ENCODE data around the gene EMX1. TPM values are rescaled to one million over a fixed set of nuclear protein-coding genes. Genes with fewer than 3 reads are reported as not detected.
A peak's percentile ranks its signal among the peaks of the same experiment; 100 is the strongest.

The EMX1 gene
- total and polyA plus RNA-seq, 2 of the 13 experiments (the other 11 are each of a cell fraction or from before 2014, with no cell fraction given), result 0.62 to 4.9 TPM

DNA sequence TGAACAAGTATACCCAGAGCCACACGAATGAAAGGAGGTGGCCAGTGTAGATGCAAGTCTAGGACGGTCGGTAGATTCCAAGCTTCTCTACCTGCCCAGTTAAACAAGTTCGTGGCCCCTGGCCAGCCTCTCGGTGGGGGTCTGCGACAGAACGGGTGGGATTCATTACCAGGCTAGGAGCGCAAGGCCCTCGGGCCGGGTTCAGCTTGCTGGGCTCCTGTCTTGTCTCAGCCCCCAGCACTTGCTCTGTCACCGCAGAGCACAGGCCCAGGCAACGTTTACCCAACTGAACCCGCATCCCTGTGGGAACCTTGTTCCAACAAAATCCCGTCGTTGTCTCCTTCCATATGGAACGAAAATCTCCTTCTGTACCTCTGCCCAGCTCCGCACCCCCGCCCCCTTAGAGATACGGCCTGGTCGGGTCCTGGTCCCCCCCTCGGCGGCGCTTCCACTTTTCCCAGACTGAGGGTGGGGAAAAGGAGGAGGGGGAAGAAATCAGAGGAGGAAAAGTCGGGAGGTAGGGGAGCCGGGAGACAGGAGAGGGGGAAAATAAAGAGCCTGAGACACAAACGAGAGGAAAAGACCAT, 1.9 kb upstream of the EMX1 start (continued):
- TF ChIP-seq ELF4 (CRISPR knock-in tag; IDR thresholded peaks at IDR 0.05; ENCODE audit: borderline replicate concordance), result no peak
- TF ChIP-seq, protein P1, sequence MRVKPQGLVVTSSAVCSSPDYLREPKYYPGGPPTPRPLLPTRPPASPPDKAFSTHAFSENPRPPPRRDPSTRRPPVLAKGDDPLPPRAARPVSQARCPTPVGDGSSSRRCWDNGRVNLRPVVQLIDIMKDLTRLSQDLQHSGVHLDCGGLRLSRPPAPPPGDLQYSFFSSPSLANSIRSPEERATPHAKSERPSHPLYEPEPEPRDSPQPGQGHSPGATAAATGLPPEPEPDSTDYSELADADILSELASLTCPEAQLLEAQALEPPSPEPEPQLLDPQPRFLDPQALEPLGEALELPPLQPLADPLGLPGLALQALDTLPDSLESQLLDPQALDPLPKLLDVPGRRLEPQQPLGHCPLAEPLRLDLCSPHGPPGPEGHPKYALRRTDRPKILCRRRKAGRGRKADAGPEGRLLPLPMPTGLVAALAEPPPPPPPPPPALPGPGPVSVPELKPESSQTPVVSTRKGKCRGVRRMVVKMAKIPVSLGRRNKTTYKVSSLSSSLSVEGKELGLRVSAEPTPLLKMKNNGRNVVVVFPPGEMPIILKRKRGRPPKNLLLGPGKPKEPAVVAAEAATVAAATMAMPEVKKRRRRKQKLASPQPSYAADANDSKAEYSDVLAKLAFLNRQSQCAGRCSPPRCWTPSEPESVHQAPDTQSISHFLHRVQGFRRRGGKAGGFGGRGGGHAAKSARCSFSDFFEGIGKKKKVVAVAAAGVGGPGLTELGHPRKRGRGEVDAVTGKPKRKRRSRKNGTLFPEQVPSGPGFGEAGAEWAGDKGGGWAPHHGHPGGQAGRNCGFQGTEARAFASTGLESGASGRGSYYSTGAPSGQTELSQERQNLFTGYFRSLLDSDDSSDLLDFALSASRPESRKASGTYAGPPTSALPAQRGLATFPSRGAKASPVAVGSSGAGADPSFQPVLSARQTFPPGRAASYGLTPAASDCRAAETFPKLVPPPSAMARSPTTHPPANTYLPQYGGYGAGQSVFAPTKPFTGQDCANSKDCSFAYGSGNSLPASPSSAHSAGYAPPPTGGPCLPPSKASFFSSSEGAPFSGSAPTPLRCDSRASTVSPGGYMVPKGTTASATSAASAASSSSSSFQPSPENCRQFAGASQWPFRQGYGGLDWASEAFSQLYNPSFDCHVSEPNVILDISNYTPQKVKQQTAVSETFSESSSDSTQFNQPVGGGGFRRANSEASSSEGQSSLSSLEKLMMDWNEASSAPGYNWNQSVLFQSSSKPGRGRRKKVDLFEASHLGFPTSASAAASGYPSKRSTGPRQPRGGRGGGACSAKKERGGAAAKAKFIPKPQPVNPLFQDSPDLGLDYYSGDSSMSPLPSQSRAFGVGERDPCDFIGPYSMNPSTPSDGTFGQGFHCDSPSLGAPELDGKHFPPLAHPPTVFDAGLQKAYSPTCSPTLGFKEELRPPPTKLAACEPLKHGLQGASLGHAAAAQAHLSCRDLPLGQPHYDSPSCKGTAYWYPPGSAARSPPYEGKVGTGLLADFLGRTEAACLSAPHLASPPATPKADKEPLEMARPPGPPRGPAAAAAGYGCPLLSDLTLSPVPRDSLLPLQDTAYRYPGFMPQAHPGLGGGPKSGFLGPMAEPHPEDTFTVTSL (CRISPR knock-in tag; IDR thresholded peaks at IDR 0.05; ENCODE audit: borderline replicate concordance), result 0 out of 2 replicates have a peak, but pooled peaks have one; percentile 1
- no peak for TF ChIP-seq SNAI1 (CRISPR knock-in tag; IDR thresholded peaks at IDR 0.05; ENCODE audit: borderline replicate concordance)
- no peak for TF ChIP-seq SMAD9 (CRISPR knock-in tag; IDR thresholded peaks at IDR 0.05)
- TF ChIP-seq TEAD3 (CRISPR knock-in tag; optimal IDR thresholded peaks at IDR 0.05; ENCODE audit: borderline replicate concordance), result no peak
- TF ChIP-seq, protein P2, sequence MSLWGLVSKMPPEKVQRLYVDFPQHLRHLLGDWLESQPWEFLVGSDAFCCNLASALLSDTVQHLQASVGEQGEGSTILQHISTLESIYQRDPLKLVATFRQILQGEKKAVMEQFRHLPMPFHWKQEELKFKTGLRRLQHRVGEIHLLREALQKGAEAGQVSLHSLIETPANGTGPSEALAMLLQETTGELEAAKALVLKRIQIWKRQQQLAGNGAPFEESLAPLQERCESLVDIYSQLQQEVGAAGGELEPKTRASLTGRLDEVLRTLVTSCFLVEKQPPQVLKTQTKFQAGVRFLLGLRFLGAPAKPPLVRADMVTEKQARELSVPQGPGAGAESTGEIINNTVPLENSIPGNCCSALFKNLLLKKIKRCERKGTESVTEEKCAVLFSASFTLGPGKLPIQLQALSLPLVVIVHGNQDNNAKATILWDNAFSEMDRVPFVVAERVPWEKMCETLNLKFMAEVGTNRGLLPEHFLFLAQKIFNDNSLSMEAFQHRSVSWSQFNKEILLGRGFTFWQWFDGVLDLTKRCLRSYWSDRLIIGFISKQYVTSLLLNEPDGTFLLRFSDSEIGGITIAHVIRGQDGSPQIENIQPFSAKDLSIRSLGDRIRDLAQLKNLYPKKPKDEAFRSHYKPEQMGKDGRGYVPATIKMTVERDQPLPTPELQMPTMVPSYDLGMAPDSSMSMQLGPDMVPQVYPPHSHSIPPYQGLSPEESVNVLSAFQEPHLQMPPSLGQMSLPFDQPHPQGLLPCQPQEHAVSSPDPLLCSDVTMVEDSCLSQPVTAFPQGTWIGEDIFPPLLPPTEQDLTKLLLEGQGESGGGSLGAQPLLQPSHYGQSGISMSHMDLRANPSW (CRISPR knock-in tag; IDR thresholded peaks at IDR 0.05; ENCODE audit: borderline replicate concordance), result no peak
- TF ChIP-seq ISX (CRISPR knock-in tag; conservative IDR thresholded peaks at IDR 0.05), result 0 out of 2 replicates have a peak, but pooled peaks have one; percentile 37
- TF ChIP-seq SAP130 (CRISPR knock-in tag; IDR thresholded peaks at IDR 0.05; ENCODE audit: low read depth), result no peak
- 0 out of 2 replicates have a peak, but pooled peaks have one; percentile 33 for TF ChIP-seq SAFB2 (CRISPR knock-in tag; IDR thresholded peaks at IDR 0.05; ENCODE audit: borderline replicate concordance, low read depth)
- TF ChIP-seq, protein P3, sequence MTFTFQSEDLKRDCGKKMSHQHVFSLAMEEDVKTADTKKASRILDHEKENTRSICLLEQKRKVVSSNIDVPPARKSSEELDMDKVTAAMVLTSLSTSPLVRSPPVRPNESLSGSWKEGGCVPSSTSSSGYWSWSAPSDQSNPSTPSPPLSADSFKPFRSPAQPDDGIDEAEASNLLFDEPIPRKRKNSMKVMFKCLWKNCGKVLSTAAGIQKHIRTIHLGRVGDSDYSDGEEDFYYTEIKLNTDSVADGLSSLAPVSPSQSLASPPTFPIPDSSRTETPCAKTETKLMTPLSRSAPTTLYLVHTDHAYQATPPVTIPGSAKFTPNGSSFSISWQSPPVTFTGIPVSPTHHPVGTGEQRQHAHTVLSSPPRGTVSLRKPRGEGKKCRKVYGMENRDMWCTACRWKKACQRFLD (CRISPR knock-in tag; IDR thresholded peaks at IDR 0.05; ENCODE audit: borderline replicate concordance), result no peak
- TF ChIP-seq BCL6 (CRISPR knock-in tag; IDR thresholded peaks at IDR 0.05), result no peak
- TF ChIP-seq, protein P4, sequence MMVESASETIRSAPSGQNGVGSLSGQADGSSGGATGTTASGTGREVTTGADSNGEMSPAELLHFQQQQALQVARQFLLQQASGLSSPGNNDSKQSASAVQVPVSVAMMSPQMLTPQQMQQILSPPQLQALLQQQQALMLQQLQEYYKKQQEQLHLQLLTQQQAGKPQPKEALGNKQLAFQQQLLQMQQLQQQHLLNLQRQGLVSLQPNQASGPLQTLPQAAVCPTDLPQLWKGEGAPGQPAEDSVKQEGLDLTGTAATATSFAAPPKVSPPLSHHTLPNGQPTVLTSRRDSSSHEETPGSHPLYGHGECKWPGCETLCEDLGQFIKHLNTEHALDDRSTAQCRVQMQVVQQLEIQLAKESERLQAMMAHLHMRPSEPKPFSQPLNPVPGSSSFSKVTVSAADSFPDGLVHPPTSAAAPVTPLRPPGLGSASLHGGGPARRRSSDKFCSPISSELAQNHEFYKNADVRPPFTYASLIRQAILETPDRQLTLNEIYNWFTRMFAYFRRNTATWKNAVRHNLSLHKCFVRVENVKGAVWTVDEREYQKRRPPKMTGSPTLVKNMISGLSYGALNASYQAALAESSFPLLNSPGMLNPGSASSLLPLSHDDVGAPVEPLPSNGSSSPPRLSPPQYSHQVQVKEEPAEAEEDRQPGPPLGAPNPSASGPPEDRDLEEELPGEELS (CRISPR knock-in tag; IDR thresholded peaks at IDR 0.05), result no peak
- no peak for TF ChIP-seq ZNF777 (CRISPR knock-in tag; IDR thresholded peaks at IDR 0.05)
- TF ChIP-seq HNRNPL (IDR thresholded peaks at IDR 0.05; ENCODE audit: low read depth, low read length), result no peak

Data from HepG2 (cell line).